Neural progenitor cell (in vitro differentiated cells): ENCODE data around the gene AKAP17A. TPM values are rescaled to one million over a fixed set of nuclear protein-coding genes. Genes with fewer than 3 reads are reported as not detected.
"Not testable (repeated sequence)": the region's sequence is repeated elsewhere in the genome, so short reads cannot be mapped to it uniquely, and the experiment has no call there.

Source experiments
- DNase-seq: peaks from one replicate; pipeline ENCODE4 v3.0.0-alpha.2; 2016; ENCODE audit warnings: low spot score
- H2AFZ ChIP-seq: fragments of 200-600 bp; sonication (generic); replicated peaks from 2 replicates; pipeline ENCODE4 v1.6.1; 2016; ENCODE audit warnings: antibody characterized with exemption
- H3F3A ChIP-seq: fragments of 200-600 bp; sonication (generic); 2 replicates; pipeline ENCODE4 v1.6.1; 2016; ENCODE audit warnings: antibody characterized with exemption, low read depth
- H3K27ac ChIP-seq: fragments of 200-600 bp; sonication (generic); 2 replicates; pipeline ENCODE4 v1.5.1; 2016; ENCODE audit warnings: mild to moderate bottlenecking
- H3K27me3 ChIP-seq: fragments of 200-600 bp; sonication (generic); 2 replicates; pipeline ENCODE4 v1.6.1; 2016; ENCODE audit warnings: mild to moderate bottlenecking, moderate library complexity
- H3K36me3 ChIP-seq: fragments of 200-600 bp; sonication (generic); 2 replicates; pipeline ENCODE4 v1.5.1; 2016
- H3K4me1 ChIP-seq: fragments of 200-600 bp; sonication (generic); 2 replicates; pipeline ENCODE4 v1.6.1; 2016; ENCODE audit warnings: mixed run types
- H3K4me2 ChIP-seq: fragments of 200-600 bp; sonication (generic); 2 replicates; pipeline ENCODE4 v1.6.1; 2016
- H3K4me3 ChIP-seq: fragments of 200-600 bp; sonication (generic); 2 replicates; pipeline ENCODE4 v1.5.1; 2016
- H3K79me2 ChIP-seq: fragments of 200-600 bp; sonication (generic); 2 replicates; pipeline ENCODE4 v1.6.1; 2016; ENCODE audit warnings: low read depth
- H3K9ac ChIP-seq: fragments of 200-600 bp; sonication (generic); 2 replicates; pipeline ENCODE4 v1.6.1; 2016
- H3K9me3 ChIP-seq: fragments of 200-600 bp; sonication (generic); 2 replicates; pipeline ENCODE4 v1.5.1; 2016; ENCODE audit warnings: low read depth
- H4K20me1 ChIP-seq: fragments of 200-600 bp; sonication (generic); 2 replicates; pipeline ENCODE4 v1.6.1; 2016; ENCODE audit warnings: low read depth
- H3K27ac Mint-ChIP-seq: 3 replicates; pipeline ENCODE4 v1.8.0; 2021; ENCODE audit warnings: mixed read lengths
- H3K27me3 Mint-ChIP-seq: 2 replicates; pipeline ENCODE4 v1.8.0; 2022; ENCODE audit warnings: low read depth, mild to moderate bottlenecking, inconsistent platforms, moderate library complexity, mixed read lengths; ENCODE audit not compliant: insufficient read depth
- H3K36me3 Mint-ChIP-seq: 3 replicates; pipeline ENCODE4 v1.8.0; 2021; ENCODE audit warnings: mixed read lengths
- H3K4me1 Mint-ChIP-seq: 3 replicates; pipeline ENCODE4 v1.8.0; 2021; ENCODE audit warnings: mixed read lengths
- H3K4me3 Mint-ChIP-seq: 3 replicates; pipeline ENCODE4 v1.8.0; 2021; ENCODE audit warnings: mild to moderate bottlenecking, moderate library complexity, mixed read lengths
- H3K9me3 Mint-ChIP-seq: 3 replicates; pipeline ENCODE4 v1.8.0; 2020; ENCODE audit warnings: mixed read lengths
- EZH2 ChIP-seq: fragments of 200-600 bp; sonication (generic); IDR thresholded peaks from 2 replicates; pipeline ENCODE4 v1.6.1; 2017; ENCODE audit warnings: antibody characterized with exemption, mild to moderate bottlenecking, moderate library complexity
- EZH2phosphoT487 ChIP-seq: fragments of 200-600 bp; sonication (generic); IDR thresholded peaks from 2 replicates; pipeline ENCODE4 v1.6.1; 2017; ENCODE audit warnings: antibody characterized with exemption
- total RNA-seq: library from RNA; depleted of rRNA; stranded (reverse); fragments of >200 nt; gene quantifications from 2 replicates; pipeline ENCODE4 v1.2.3, GENCODE V29; 2015; ENCODE audit warnings: low replicate concordance
- TF ChIP-seq, protein P1 (sequence below): fragments of 200-600 bp; sonication (generic); IDR thresholded peaks from 2 replicates; pipeline ENCODE4 v1.5.1; 2017; ENCODE audit warnings: antibody characterized with exemption, mild to moderate bottlenecking

Gene AKAP17A
- total RNA-seq, 1 donor from 2014 or later = 10.7 TPM

DNA sequence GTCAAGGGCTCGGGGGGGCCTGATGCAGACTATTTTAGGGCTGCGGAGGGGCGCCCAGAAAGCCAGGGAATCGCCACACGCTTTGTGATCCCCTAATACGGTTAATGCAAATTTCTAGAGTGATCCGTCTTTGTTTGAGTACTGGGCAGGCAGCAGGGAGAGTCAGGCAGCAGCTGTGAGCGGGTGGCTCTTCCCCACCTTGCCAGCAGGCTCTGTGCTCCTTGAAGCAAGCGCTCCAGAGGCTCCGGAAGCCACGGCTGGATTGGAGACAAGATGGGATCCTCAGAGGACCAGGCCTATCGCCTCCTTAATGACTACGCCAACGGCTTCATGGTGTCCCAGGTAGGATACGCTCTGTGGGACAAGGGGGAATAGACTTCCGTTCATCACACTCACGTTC, 23.5 kb downstream of the AKAP17A start, which contains the start of gene ASMT:
Gene ASMT, plus strand, starts transcription at position 133 of the 400 bp plus-strand sequence. Its CDS starts 141 bp downstream, at position 274.
- DNase-seq = peak; percentile 45
- no peak within 1 kb of the TSS for H3K4me2 ChIP-seq
- H4K20me1 ChIP-seq = no peaks in the 10 kb centered on the region
- no peaks in the 10 kb centered on the region for H3K4me1 ChIP-seq
- no peaks in the 10 kb centered on the region for H3K79me2 ChIP-seq
- Mint-ChIP-seq H3K9me3 (no peaks in the 10 kb centered on the region), H3K27ac (peak within 1 kb of the TSS; percentile 44), H3K4me1 (peaks cover 7% of the 10 kb centered on the region), H3K4me3 (no peak within 1 kb of the TSS), H3K27me3 (peaks cover 12% of the 10 kb centered on the region), H3K36me3 (no peaks in the 10 kb centered on the region)
- no peaks in the 10 kb centered on the region for H3K9me3 ChIP-seq
- no peaks in the 10 kb centered on the region for H3K36me3 ChIP-seq
- H3K27ac ChIP-seq = no peak within 1 kb of the TSS
- peaks cover 8% of the 10 kb centered on the region for H3F3A ChIP-seq
- H3K9ac ChIP-seq = no peak within 1 kb of the TSS
- peak within 1 kb of the TSS; percentile 12 for H2AFZ ChIP-seq
- no peak within 1 kb of the TSS for H3K4me3 ChIP-seq
- no peaks in the 10 kb centered on the region for H3K27me3 ChIP-seq
- TF ChIP-seq EZH2phosphoT487 (no peak), EZH2 (no peak)
- TF ChIP-seq, protein P1, sequence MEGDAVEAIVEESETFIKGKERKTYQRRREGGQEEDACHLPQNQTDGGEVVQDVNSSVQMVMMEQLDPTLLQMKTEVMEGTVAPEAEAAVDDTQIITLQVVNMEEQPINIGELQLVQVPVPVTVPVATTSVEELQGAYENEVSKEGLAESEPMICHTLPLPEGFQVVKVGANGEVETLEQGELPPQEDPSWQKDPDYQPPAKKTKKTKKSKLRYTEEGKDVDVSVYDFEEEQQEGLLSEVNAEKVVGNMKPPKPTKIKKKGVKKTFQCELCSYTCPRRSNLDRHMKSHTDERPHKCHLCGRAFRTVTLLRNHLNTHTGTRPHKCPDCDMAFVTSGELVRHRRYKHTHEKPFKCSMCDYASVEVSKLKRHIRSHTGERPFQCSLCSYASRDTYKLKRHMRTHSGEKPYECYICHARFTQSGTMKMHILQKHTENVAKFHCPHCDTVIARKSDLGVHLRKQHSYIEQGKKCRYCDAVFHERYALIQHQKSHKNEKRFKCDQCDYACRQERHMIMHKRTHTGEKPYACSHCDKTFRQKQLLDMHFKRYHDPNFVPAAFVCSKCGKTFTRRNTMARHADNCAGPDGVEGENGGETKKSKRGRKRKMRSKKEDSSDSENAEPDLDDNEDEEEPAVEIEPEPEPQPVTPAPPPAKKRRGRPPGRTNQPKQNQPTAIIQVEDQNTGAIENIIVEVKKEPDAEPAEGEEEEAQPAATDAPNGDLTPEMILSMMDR = no peak

DNA sequence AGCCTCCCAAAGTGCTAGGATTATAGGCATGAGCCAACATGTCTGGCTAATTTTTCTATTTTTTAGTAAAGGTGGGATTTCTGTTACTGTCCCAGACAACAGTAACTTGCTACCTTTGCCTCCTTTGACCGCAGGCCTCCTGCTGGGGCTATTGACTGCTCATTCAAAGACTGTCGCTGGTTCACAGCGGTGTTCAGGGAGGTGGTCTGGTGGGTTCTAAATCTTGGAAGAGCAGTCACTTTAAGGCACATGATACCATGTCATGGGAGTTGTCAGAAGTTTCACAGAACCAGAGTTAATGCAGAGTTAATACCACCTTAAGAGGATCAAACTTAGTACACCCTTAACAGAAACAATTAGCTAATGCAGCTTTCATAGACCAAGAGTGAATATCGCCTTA, 27.3 kb downstream of the AKAP17A start:
- no peak overlapping the region for H3K4me2 ChIP-seq
- peaks cover 8% of the 10 kb centered on the region for H3F3A ChIP-seq
- no peaks in the 10 kb centered on the region for H3K9me3 ChIP-seq
- H3K36me3 ChIP-seq = no peaks in the 10 kb centered on the region
- Mint-ChIP-seq H3K27ac (peak overlapping the region; percentile 4), H3K4me3 (no peak overlapping the region), H3K36me3 (no peaks in the 10 kb centered on the region), H3K9me3 (no peaks in the 10 kb centered on the region), H3K4me1 (peaks cover 7% of the 10 kb centered on the region), H3K27me3 (peaks cover 10% of the 10 kb centered on the region)
- TF ChIP-seq EZH2phosphoT487 (no peak), EZH2 (no peak)
- TF ChIP-seq, protein P1 = no peak
- DNase-seq = peak; percentile 44
- H3K79me2 ChIP-seq = no peaks in the 10 kb centered on the region
- no peak overlapping the region for H3K4me3 ChIP-seq
- H3K9ac ChIP-seq = no peak overlapping the region
- H4K20me1 ChIP-seq = no peaks in the 10 kb centered on the region
- H3K27ac ChIP-seq = no peak overlapping the region
- H3K4me1 ChIP-seq = no peaks in the 10 kb centered on the region
- no peak overlapping the region for H2AFZ ChIP-seq
- H3K27me3 ChIP-seq = no peaks in the 10 kb centered on the region

DNA sequence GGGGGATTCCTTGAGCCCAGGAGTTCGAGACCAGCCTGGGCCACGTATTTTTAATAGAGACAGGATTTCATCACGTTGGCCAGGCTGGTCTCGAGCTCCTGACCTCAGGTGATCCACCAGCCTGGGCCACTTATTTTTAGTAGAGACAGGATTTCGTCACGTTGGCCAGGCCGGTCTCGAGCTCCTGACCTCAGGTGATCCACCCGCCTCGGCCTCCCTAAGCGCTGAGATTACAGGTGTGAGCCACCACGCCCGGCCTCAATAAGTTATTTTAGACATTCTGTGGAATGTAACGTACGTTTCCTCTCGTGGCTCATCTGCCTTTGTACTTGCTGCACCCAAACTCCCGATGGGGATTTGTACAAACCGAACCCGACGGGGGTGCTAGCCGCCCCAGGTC, 32.3 kb downstream of the AKAP17A start:
- H3K27ac ChIP-seq = no peak overlapping the region
- H3K79me2 ChIP-seq = no peaks in the 10 kb centered on the region
- H3K36me3 ChIP-seq = no peaks in the 10 kb centered on the region
- H3K4me1 Mint-ChIP-seq = peaks cover 2% of the 10 kb centered on the region
- no peak overlapping the region for H3K4me2 ChIP-seq
- peak overlapping the region; percentile 80 for H3K27ac Mint-ChIP-seq
- H3K4me3 ChIP-seq = no peak overlapping the region
- H3K27me3 ChIP-seq = no peaks in the 10 kb centered on the region
- H4K20me1 ChIP-seq = no peaks in the 10 kb centered on the region
- DNase-seq = no peak
- no peaks in the 10 kb centered on the region for H3K4me1 ChIP-seq
- no peak overlapping the region for H3K4me3 Mint-ChIP-seq
- peaks cover 8% of the 10 kb centered on the region for H3K27me3 Mint-ChIP-seq
- H3K9ac ChIP-seq = no peak overlapping the region
- H3K36me3 Mint-ChIP-seq = no peaks in the 10 kb centered on the region
- no peaks in the 10 kb centered on the region for H3K9me3 Mint-ChIP-seq
- H2AFZ ChIP-seq = no peak overlapping the region
- TF ChIP-seq EZH2 (no peak), EZH2phosphoT487 (no peak)
- TF ChIP-seq, protein P1 = no peak
- peaks cover 2% of the 10 kb centered on the region for H3F3A ChIP-seq
- H3K9me3 ChIP-seq = no peaks in the 10 kb centered on the region

DNA sequence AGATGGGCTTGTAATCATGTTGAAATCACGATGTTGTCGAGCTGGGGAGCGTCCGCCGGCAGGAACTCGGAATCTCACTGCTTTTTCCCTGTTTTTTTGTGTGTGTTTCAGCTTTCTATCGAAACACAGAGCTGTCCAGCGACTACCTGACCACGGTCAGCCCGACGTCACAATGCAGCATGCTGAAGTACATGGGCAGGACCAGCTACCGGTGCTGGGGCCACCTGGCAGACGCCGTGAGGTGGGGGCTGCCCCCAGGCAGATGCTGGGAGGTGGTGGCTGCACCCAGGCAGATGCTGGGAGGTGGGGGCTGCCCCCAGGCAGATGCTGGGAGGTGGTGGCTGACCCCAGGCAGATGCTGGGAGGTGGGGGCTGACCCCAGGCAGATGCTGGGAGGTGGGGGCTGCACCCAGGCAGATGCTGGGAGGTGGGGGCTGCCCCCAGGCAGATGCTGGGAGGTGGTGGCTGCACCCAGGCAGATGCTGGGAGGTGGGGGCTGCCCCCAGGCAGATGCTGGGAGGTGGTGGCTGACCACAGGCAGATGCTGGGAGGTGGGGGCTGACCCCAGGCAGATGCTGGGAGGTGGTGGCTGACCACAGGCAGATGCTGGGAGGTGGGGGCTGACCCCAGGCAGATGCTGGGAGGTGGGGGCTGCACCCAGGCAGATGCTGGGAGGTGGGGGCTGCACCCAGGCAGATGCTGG, 32.9 kb downstream of the AKAP17A start:
- DNase-seq, H3K36me3 Mint-ChIP-seq, H3K79me2 ChIP-seq, H3K9me3 Mint-ChIP-seq, H3K4me3 Mint-ChIP-seq, H3K4me2 ChIP-seq, H3K4me1 Mint-ChIP-seq, H3K27me3 Mint-ChIP-seq, H3K9ac ChIP-seq, H2AFZ ChIP-seq, H3F3A ChIP-seq, H3K27ac ChIP-seq, H3K4me3 ChIP-seq, H3K9me3 ChIP-seq, H3K27me3 ChIP-seq, H4K20me1 ChIP-seq, H3K36me3 ChIP-seq, H3K4me1 ChIP-seq: not testable (repeated sequence)
- peak overlapping the region; percentile 80 for H3K27ac Mint-ChIP-seq

DNA sequence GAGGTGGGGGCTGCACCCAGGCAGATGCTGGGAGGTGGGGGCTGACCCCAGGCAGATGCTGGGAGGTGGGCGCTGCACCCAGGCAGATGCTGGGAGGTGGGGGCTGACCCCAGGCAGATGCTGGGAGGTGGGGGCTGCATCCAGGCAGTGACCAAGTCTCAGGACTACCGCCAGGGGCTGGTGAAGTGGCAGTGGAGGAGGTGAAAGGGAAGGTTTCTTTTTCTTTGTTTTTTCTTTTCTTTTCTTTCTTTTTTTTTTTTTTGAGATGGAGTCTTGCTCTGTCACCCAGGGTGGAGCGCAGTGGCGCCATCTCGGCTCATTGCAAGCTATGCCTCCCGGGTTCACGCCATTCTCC, 33.4 kb downstream of the AKAP17A start:
- not testable (repeated sequence) for DNase-seq, H3K36me3 Mint-ChIP-seq, H3K4me2 ChIP-seq, H3K27ac ChIP-seq, H3K4me1 ChIP-seq, H3K9me3 ChIP-seq, H3K4me3 ChIP-seq, H3K27me3 ChIP-seq, H3K27me3 Mint-ChIP-seq, H3K9ac ChIP-seq, H3K79me2 ChIP-seq, H3K9me3 Mint-ChIP-seq, H3K4me1 Mint-ChIP-seq, H3F3A ChIP-seq, H3K36me3 ChIP-seq, H2AFZ ChIP-seq, H4K20me1 ChIP-seq, H3K4me3 Mint-ChIP-seq, H3K27ac Mint-ChIP-seq
